ENCODE results near the gene PHACTR3.

DNA sequence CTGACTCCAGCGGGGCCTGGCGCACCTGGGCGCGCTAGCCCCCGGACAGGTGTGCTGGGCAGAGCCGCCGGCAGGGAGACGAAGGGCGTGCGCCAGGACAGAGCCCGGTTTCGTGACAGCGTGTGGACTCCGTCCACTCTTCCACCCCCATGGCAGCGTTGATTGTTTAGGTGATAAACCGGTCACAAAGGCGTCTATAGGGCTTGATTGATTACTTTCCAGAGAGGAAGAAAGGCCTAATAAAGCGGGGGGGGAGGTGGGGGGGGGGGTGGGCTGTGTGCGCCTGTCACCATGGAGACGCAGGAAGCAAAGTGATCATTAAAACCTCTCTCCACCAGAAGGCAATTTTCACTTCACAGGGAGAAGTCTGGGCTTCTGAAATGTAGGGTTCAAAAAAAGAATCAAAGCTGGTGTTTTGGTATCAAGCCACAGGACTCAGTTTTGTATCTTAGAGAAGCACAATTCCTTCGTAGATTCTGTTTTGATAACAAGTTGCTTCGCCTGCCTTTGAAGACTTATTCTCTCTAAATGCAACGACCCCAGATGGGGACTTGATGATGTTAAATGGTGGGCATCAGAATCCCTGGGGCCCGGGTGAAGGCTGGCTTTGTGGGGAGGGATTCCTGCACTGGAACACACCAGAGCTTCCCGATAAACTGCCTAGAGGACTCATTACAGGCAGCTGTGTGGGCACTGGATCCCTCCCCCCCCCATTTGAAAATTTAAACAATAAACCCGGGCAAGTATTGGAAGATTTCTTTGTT lies 1.4 kb downstream of the PHACTR3 start:
- TF ChIP-seq, protein P1, sequence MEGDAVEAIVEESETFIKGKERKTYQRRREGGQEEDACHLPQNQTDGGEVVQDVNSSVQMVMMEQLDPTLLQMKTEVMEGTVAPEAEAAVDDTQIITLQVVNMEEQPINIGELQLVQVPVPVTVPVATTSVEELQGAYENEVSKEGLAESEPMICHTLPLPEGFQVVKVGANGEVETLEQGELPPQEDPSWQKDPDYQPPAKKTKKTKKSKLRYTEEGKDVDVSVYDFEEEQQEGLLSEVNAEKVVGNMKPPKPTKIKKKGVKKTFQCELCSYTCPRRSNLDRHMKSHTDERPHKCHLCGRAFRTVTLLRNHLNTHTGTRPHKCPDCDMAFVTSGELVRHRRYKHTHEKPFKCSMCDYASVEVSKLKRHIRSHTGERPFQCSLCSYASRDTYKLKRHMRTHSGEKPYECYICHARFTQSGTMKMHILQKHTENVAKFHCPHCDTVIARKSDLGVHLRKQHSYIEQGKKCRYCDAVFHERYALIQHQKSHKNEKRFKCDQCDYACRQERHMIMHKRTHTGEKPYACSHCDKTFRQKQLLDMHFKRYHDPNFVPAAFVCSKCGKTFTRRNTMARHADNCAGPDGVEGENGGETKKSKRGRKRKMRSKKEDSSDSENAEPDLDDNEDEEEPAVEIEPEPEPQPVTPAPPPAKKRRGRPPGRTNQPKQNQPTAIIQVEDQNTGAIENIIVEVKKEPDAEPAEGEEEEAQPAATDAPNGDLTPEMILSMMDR (IDR thresholded peaks at IDR 0.05): no peak
- no peak for TF ChIP-seq POLR2AphosphoS5 (IDR thresholded peaks at IDR 0.05)

Measured in prostate gland (tissue), 2 donors.